ENCODE measurements around the gene ABHD16A.

The ABHD16A gene

GRCh38 chr6:31737991-31738979, 35.2 kb upstream of the ABHD16A start:
- Histone ChIP-seq H3K36me3 (ENCODE audit: control insufficient read depth in 2 of 2, insufficient read depth in 2 of 2, low read length in 2 of 2) (peaks cover 8 to 9% of the 10 kb centered on the region in 2 donors), H3K4me3 (ENCODE audit: low read length in 2 of 2) (peak overlapping the region in 1 of 2 donors; percentile 8), H3K27ac (ENCODE audit: low read length) (peak overlapping the region; percentile 31), H3K9ac (ENCODE audit: low read length in 2 of 2) (peak overlapping the region in 1 of 2 donors; percentile 6), H3K27me3 (ENCODE audit: control insufficient read depth in 1 of 2, insufficient read depth in 2 of 2, low read length in 2 of 2) (no peaks in the 10 kb centered on the region), H3K9me3 (ENCODE audit: control insufficient read depth in 2 of 2, low read length in 2 of 2) (no peaks in the 10 kb centered on the region), H3K4me1 (ENCODE audit: control insufficient read depth, insufficient read depth, low read length) (peaks cover 48% of the 10 kb centered on the region)

- H3K9me3 ChIP-seq (ENCODE audit: control insufficient read depth in 2 of 2, low read length in 2 of 2), result no peaks in the 10 kb centered on the region
- H3K36me3 ChIP-seq (ENCODE audit: control insufficient read depth in 2 of 2, insufficient read depth in 2 of 2, low read length in 2 of 2), result peaks cover 11 to 12% of the 10 kb centered on the region in 2 donors
- peak overlapping the region in 1 of 2 donors; percentile 6 for H3K9ac ChIP-seq (ENCODE audit: low read length in 2 of 2)
- no peaks in the 10 kb centered on the region for H3K27me3 ChIP-seq (ENCODE audit: control insufficient read depth in 1 of 2, insufficient read depth in 2 of 2, low read length in 2 of 2)
- H3K4me3 ChIP-seq (ENCODE audit: low read length in 2 of 2), result no peak overlapping the region
- peaks cover 48% of the 10 kb centered on the region for H3K4me1 ChIP-seq (ENCODE audit: control insufficient read depth, insufficient read depth, low read length)
- H3K27ac ChIP-seq (ENCODE audit: low read length), result peak overlapping the region; percentile 31
Measured at GRCh38 chr6:31737315-31737990, 34.3 kb upstream of the ABHD16A start.

GRCh38 chr6:31736768-31737314, 33.7 kb upstream of the ABHD16A start:
- Histone ChIP-seq H3K4me1 (ENCODE audit: control insufficient read depth, insufficient read depth, low read length) (peaks cover 48% of the 10 kb centered on the region), H3K4me3 (ENCODE audit: low read length in 2 of 2) (peak overlapping the region; percentile 71 to 89)

GRCh38 chr6:31736021-31736767, 33.1 kb upstream of the ABHD16A start, which contains the start of gene CLIC1:
CLIC1 (minus strand) TSS chr6:31736530; CDS start chr6:31736300, 230 bp downstream.
- H3K9me3 ChIP-seq (ENCODE audit: control insufficient read depth in 2 of 2, low read length in 2 of 2), result no peaks in the 10 kb centered on the region
- peak within 1 kb of the TSS; percentile 86 for H3K27ac ChIP-seq (ENCODE audit: low read length)
- H3K4me1 ChIP-seq (ENCODE audit: control insufficient read depth, insufficient read depth, low read length), result peaks cover 48% of the 10 kb centered on the region
- H3K9ac ChIP-seq (ENCODE audit: low read length in 2 of 2), result peak within 1 kb of the TSS; percentile 82 to 93
- H3K27me3 ChIP-seq (ENCODE audit: control insufficient read depth in 1 of 2, insufficient read depth in 2 of 2, low read length in 2 of 2), result no peaks in the 10 kb centered on the region
- H3K4me3 ChIP-seq (ENCODE audit: low read length in 2 of 2), result peak within 1 kb of the TSS; percentile 71 to 89
- H3K36me3 ChIP-seq (ENCODE audit: control insufficient read depth in 2 of 2, insufficient read depth in 2 of 2, low read length in 2 of 2), result peaks cover 19 to 21% of the 10 kb centered on the region in 2 donors

More at GRCh38 chr6:31736768-31737314, 33.7 kb upstream of the ABHD16A start:
- Histone ChIP-seq H3K9ac (ENCODE audit: low read length in 2 of 2) (peak overlapping the region; percentile 82 to 93), H3K36me3 (ENCODE audit: control insufficient read depth in 2 of 2, insufficient read depth in 2 of 2, low read length in 2 of 2) (peaks cover 16 to 17% of the 10 kb centered on the region in 2 donors), H3K9me3 (ENCODE audit: control insufficient read depth in 2 of 2, low read length in 2 of 2) (no peaks in the 10 kb centered on the region), H3K27me3 (ENCODE audit: control insufficient read depth in 1 of 2, insufficient read depth in 2 of 2, low read length in 2 of 2) (no peaks in the 10 kb centered on the region), H3K27ac (ENCODE audit: low read length) (peak overlapping the region; percentile 86)

- H3K4me3 ChIP-seq (ENCODE audit: low read length in 2 of 2), result peak overlapping the region; percentile 71 to 89
- H3K36me3 ChIP-seq (ENCODE audit: control insufficient read depth in 2 of 2, insufficient read depth in 2 of 2, low read length in 2 of 2), result peaks cover 19 to 21% of the 10 kb centered on the region in 2 donors
- H3K9me3 ChIP-seq (ENCODE audit: control insufficient read depth in 2 of 2, low read length in 2 of 2), result no peaks in the 10 kb centered on the region
- no peaks in the 10 kb centered on the region for H3K27me3 ChIP-seq (ENCODE audit: control insufficient read depth in 1 of 2, insufficient read depth in 2 of 2, low read length in 2 of 2)
- H3K4me1 ChIP-seq (ENCODE audit: control insufficient read depth, insufficient read depth, low read length), result peaks cover 48% of the 10 kb centered on the region
- H3K9ac ChIP-seq (ENCODE audit: low read length in 2 of 2), result peak overlapping the region; percentile 82 to 93
- H3K27ac ChIP-seq (ENCODE audit: low read length), result peak overlapping the region; percentile 86
Measured at GRCh38 chr6:31734821-31735406, 31.8 kb upstream of the ABHD16A start.

- Histone ChIP-seq H3K27me3 (ENCODE audit: control insufficient read depth in 1 of 2, insufficient read depth in 2 of 2, low read length in 2 of 2) (no peaks in the 10 kb centered on the region), H3K36me3 (ENCODE audit: control insufficient read depth in 2 of 2, insufficient read depth in 2 of 2, low read length in 2 of 2) (peaks cover 19 to 21% of the 10 kb centered on the region in 2 donors), H3K4me1 (ENCODE audit: control insufficient read depth, insufficient read depth, low read length) (peaks cover 46% of the 10 kb centered on the region), H3K9ac (ENCODE audit: low read length in 2 of 2) (peak overlapping the region; percentile 82 to 93), H3K4me3 (ENCODE audit: low read length in 2 of 2) (peak overlapping the region; percentile 71 to 89), H3K9me3 (ENCODE audit: control insufficient read depth in 2 of 2, low read length in 2 of 2) (no peaks in the 10 kb centered on the region), H3K27ac (ENCODE audit: low read length) (peak overlapping the region; percentile 86)
Measured at GRCh38 chr6:31734247-31734820, 31.2 kb upstream of the ABHD16A start.

- no peaks in the 10 kb centered on the region for H3K27me3 ChIP-seq (ENCODE audit: control insufficient read depth in 1 of 2, insufficient read depth in 2 of 2, low read length in 2 of 2)
- H3K4me3 ChIP-seq (ENCODE audit: low read length in 2 of 2), result no peak overlapping the region
- H3K9me3 ChIP-seq (ENCODE audit: control insufficient read depth in 2 of 2, low read length in 2 of 2), result no peaks in the 10 kb centered on the region
- H3K4me1 ChIP-seq (ENCODE audit: control insufficient read depth, insufficient read depth, low read length), result peaks cover 46% of the 10 kb centered on the region
- H3K9ac ChIP-seq (ENCODE audit: low read length in 2 of 2), result peak overlapping the region in 1 of 2 donors; percentile 82
- peaks cover 19 to 21% of the 10 kb centered on the region in 2 donors for H3K36me3 ChIP-seq (ENCODE audit: control insufficient read depth in 2 of 2, insufficient read depth in 2 of 2, low read length in 2 of 2)
- H3K27ac ChIP-seq (ENCODE audit: low read length), result peak overlapping the region; percentile 86
Measured at GRCh38 chr6:31733734-31734133, 30.6 kb upstream of the ABHD16A start.

- Histone ChIP-seq H3K4me1 (ENCODE audit: control insufficient read depth, insufficient read depth, low read length) (peaks cover 54% of the 10 kb centered on the region), H3K4me3 (ENCODE audit: low read length in 2 of 2) (no peak overlapping the region), H3K9ac (ENCODE audit: low read length in 2 of 2) (no peak overlapping the region), H3K27ac (ENCODE audit: low read length) (no peak overlapping the region), H3K36me3 (ENCODE audit: control insufficient read depth in 2 of 2, insufficient read depth in 2 of 2, low read length in 2 of 2) (peaks cover 22 to 27% of the 10 kb centered on the region in 2 donors), H3K9me3 (ENCODE audit: control insufficient read depth in 2 of 2, low read length in 2 of 2) (no peaks in the 10 kb centered on the region), H3K27me3 (ENCODE audit: control insufficient read depth in 1 of 2, insufficient read depth in 2 of 2, low read length in 2 of 2) (no peaks in the 10 kb centered on the region)
Measured at GRCh38 chr6:31732029-31732428, 28.9 kb upstream of the ABHD16A start.

GRCh38 chr6:31730631-31731086, 27.5 kb upstream of the ABHD16A start:
- Histone ChIP-seq H3K4me3 (ENCODE audit: low read length in 2 of 2) (peak overlapping the region; percentile 93), H3K4me1 (ENCODE audit: control insufficient read depth, insufficient read depth, low read length) (peaks cover 44% of the 10 kb centered on the region), H3K9ac (ENCODE audit: low read length in 2 of 2) (peak overlapping the region in 1 of 2 donors; percentile 87), H3K27me3 (ENCODE audit: control insufficient read depth in 1 of 2, insufficient read depth in 2 of 2, low read length in 2 of 2) (no peaks in the 10 kb centered on the region), H3K9me3 (ENCODE audit: control insufficient read depth in 2 of 2, low read length in 2 of 2) (no peaks in the 10 kb centered on the region), H3K27ac (ENCODE audit: low read length) (peak overlapping the region; percentile 93), H3K36me3 (ENCODE audit: control insufficient read depth in 2 of 2, insufficient read depth in 2 of 2, low read length in 2 of 2) (peaks cover 29 to 37% of the 10 kb centered on the region in 2 donors)
